Spinal cord (tissue), 10 donors: ENCODE data around the gene ADPRHL1. TPM values are rescaled to one million over a fixed set of nuclear protein-coding genes. Genes with fewer than 3 reads are reported as not detected.

Experiments
- DNase-seq, 6 donors: peaks; one replicate each; pipeline versions ENCODE4 v3.0.0 to v3.0.0-alpha.2; 2013 to 2015; ENCODE audit warnings: low spot score in 6 of 6, low read depth in 4 of 6
- H3K27ac ChIP-seq: one replicate; pipeline ENCODE4 v1.5.1; 2013; ENCODE audit warnings: low read depth, low read length, control low read depth
- H3K27me3 ChIP-seq: one replicate; pipeline ENCODE4 v1.6.1; 2013; ENCODE audit warnings: low read length; ENCODE audit not compliant: control insufficient read depth, insufficient read depth
- H3K36me3 ChIP-seq: one replicate; pipeline ENCODE4 v1.6.1; 2013; ENCODE audit warnings: low read length; ENCODE audit not compliant: control insufficient read depth, insufficient read depth
- H3K4me1 ChIP-seq: one replicate; pipeline ENCODE4 v1.6.1; 2013; ENCODE audit warnings: low read length; ENCODE audit not compliant: control insufficient read depth, insufficient read depth
- H3K4me3 ChIP-seq: one replicate; pipeline ENCODE4 v1.5.1; 2013; ENCODE audit warnings: low read depth, low read length, control low read depth
- H3K9me3 ChIP-seq: one replicate; pipeline ENCODE4 v1.6.1; 2013; ENCODE audit warnings: low read length; ENCODE audit not compliant: control insufficient read depth, insufficient read depth
- WGBS: methylation state at CpG from one replicate; pipeline ENCODE4 v1.1.5; 2013; ENCODE audit warnings: missing lambda C conversion rate; ENCODE audit not compliant: insufficient coverage; 5-methylcytosine and 5-hydroxymethylcytosine counted together
- polyA plus RNA-seq, 2 donors: library from polyadenylated mRNA; unstranded; fragments of 120-200 nt; gene quantifications; one replicate each; pipeline ENCODE4 v1.2.1, GENCODE V29; 2013; ENCODE audit not compliant: insufficient read length in 2 of 2
- total RNA-seq, 2 donors: library from RNA; depleted of rRNA in 1 of 2; stranded (reverse); fragments of 120-200 nt in 1 of 2; fragments of >200 nt in 1 of 2; gene quantifications; one replicate each; pipeline versions ENCODE4 v1.2.3 to v1.2.4, GENCODE V29; 2013 to 2014
- donor health status: healthy.

Gene ADPRHL1
- total and polyA plus RNA-seq, 4 donors, result 3.1 to 7.2 (median 4.4) TPM

- DNase-seq, result no peak
- Histone ChIP-seq H3K27me3 (no peaks in the 10 kb centered on the region), H3K4me3 (peak overlapping the region; percentile 65), H3K4me1 (peaks cover 33% of the 10 kb centered on the region), H3K36me3 (peaks cover 17% of the 10 kb centered on the region), H3K9me3 (no peaks in the 10 kb centered on the region), H3K27ac (no peak overlapping the region)
- WGBS, result 47% methylated on average over 6 of the region's 9 CpGs
Observed at GRCh38 chr13:113491982-113492381, 38.7 kb upstream of the ADPRHL1 start.

GRCh38 chr13:113491418-113491883, 38.2 kb upstream of the ADPRHL1 start:
- peak in 1 of 6 donors; percentile 25 for DNase-seq
- H3K9me3 ChIP-seq, result no peaks in the 10 kb centered on the region

GRCh38 chr13:113490496-113491417, 37.5 kb upstream of the ADPRHL1 start, which contains the start of gene DCUN1D2:
DCUN1D2 (minus strand) TSS chr13:113490711; CDS start chr13:113490669, 42 bp downstream.
- DNase-seq, result peak; percentile 78 to 97 (median 88)
- peaks cover 10% of the 10 kb centered on the region for H3K36me3 ChIP-seq
- no peaks in the 10 kb centered on the region for H3K9me3 ChIP-seq
- WGBS, result under 1% methylated on average over 115 of the region's 115 CpGs
- no peaks in the 10 kb centered on the region for H3K27me3 ChIP-seq
- peak within 1 kb of the TSS; percentile 65 for H3K4me3 ChIP-seq
- H3K4me1 ChIP-seq, result peaks cover 28% of the 10 kb centered on the region
- peak within 1 kb of the TSS; percentile 62 for H3K27ac ChIP-seq

More at GRCh38 chr13:113491418-113491883, 38.2 kb upstream of the ADPRHL1 start:
- H3K27me3 ChIP-seq, result no peaks in the 10 kb centered on the region
- 0% methylated on average over 19 of the region's 22 CpGs for WGBS
- H3K4me3 ChIP-seq, result peak overlapping the region; percentile 65
- H3K27ac ChIP-seq, result peak overlapping the region; percentile 59
- peaks cover 31% of the 10 kb centered on the region for H3K4me1 ChIP-seq
- peaks cover 13% of the 10 kb centered on the region for H3K36me3 ChIP-seq

GRCh38 chr13:113489549-113490495, 36.5 kb upstream of the ADPRHL1 start:
- H3K27ac ChIP-seq, result peak overlapping the region; percentile 62
- H3K4me1 ChIP-seq, result peaks cover 23% of the 10 kb centered on the region

GRCh38 chr13:113489171-113489548, 35.9 kb upstream of the ADPRHL1 start:
- 7% methylated on average over 7 of the region's 8 CpGs for WGBS
- Histone ChIP-seq H3K27me3 (no peaks in the 10 kb centered on the region), H3K27ac (no peak overlapping the region), H3K4me1 (peaks cover 23% of the 10 kb centered on the region), H3K36me3 (peaks cover 2% of the 10 kb centered on the region), H3K4me3 (peak overlapping the region; percentile 65), H3K9me3 (no peaks in the 10 kb centered on the region)
- no peak for DNase-seq

More at GRCh38 chr13:113489549-113490495, 36.5 kb upstream of the ADPRHL1 start:
- peaks cover 4% of the 10 kb centered on the region for H3K36me3 ChIP-seq
- under 1% methylated on average over 54 of the region's 54 CpGs for WGBS
- no peaks in the 10 kb centered on the region for H3K27me3 ChIP-seq
- peak in 2 of 6 donors; percentile 57 to 60 for DNase-seq
- peak overlapping the region; percentile 65 for H3K4me3 ChIP-seq
- H3K9me3 ChIP-seq, result no peaks in the 10 kb centered on the region

GRCh38 chr13:113488283-113488682, 35.0 kb upstream of the ADPRHL1 start:
- H3K4me1 ChIP-seq, result peaks cover 30% of the 10 kb centered on the region
- H3K4me3 ChIP-seq, result no peak overlapping the region
- H3K27me3 ChIP-seq, result no peaks in the 10 kb centered on the region
- no peak for DNase-seq
- H3K36me3 ChIP-seq, result peaks cover 4% of the 10 kb centered on the region
- no peaks in the 10 kb centered on the region for H3K9me3 ChIP-seq
- H3K27ac ChIP-seq, result no peak overlapping the region
- WGBS, result 60% methylated on average over 2 of the region's 3 CpGs

- 67% methylated on average over 1 of the region's 4 CpGs for WGBS
- no peaks in the 10 kb centered on the region for H3K27me3 ChIP-seq
- no peak overlapping the region for H3K4me3 ChIP-seq
- no peak overlapping the region for H3K27ac ChIP-seq
- DNase-seq, result no peak
- peaks cover 5% of the 10 kb centered on the region for H3K36me3 ChIP-seq
- no peaks in the 10 kb centered on the region for H3K9me3 ChIP-seq
- peaks cover 27% of the 10 kb centered on the region for H3K4me1 ChIP-seq
Observed at GRCh38 chr13:113486698-113487097, 33.4 kb upstream of the ADPRHL1 start.

GRCh38 chr13:113485545-113485944, 32.3 kb upstream of the ADPRHL1 start:
- no peaks in the 10 kb centered on the region for H3K9me3 ChIP-seq
- H3K4me1 ChIP-seq, result peaks cover 22% of the 10 kb centered on the region
- H3K4me3 ChIP-seq, result no peak overlapping the region
- H3K36me3 ChIP-seq, result peaks cover 5% of the 10 kb centered on the region
- no peak overlapping the region for H3K27ac ChIP-seq
- 81% methylated on average over 8 of the region's 13 CpGs for WGBS
- H3K27me3 ChIP-seq, result no peaks in the 10 kb centered on the region
- no peak for DNase-seq
